Measurements from ENCODE around the gene STMN1. TPM values are rescaled to one million over a fixed set of nuclear protein-coding genes. Genes with fewer than 3 reads are reported as not detected.
"Not testable (repeated sequence)": the region's sequence is repeated elsewhere in the genome, so short reads cannot be mapped to it uniquely, and the experiment has no call there.

Gene STMN1
- total RNA-seq, 2 donors from 2014 or later = 10.9 to 14.4 TPM

DNA sequence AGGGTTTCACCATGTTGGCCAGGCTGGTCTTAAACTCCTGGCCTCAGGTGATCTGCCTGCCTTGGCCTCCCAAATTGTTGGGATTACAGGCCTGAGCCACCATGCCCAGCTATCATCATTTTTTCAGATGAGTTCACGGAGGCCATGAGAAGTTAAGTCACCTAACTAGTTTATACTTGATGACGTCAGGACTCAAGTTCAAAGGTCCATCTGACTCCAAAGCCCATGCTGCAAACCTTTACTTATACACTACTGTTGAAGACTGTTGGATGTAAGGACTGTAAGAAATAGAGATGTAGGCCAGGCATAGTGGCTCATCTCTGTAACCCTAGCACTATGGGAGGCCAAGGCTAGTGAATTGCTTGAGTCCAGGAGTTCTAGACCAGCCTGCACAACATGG, 40.8 kb upstream of the STMN1 start:
- Histone ChIP-seq H3K36me3 (no peaks in the 10 kb centered on the region), H3K4me1 (ENCODE audit: control insufficient read depth in 1 of 2, low read depth in 2 of 2) (no peaks in the 10 kb centered on the region), H3K4me3 (no peak overlapping the region), H3K9me3 (peaks cover 9% of the 10 kb centered on the region), H3K27ac (no peak overlapping the region), H3K27me3 (replicated peaks; ENCODE audit: insufficient read depth) (no peaks in the 10 kb centered on the region)
- ATAC-seq (ENCODE audit: insufficient number of reproducible peaks, low FRiP score, low read depth) (no peak), DNase-seq (ENCODE audit: low spot score) (no peak)
- TF ChIP-seq, protein P1, sequence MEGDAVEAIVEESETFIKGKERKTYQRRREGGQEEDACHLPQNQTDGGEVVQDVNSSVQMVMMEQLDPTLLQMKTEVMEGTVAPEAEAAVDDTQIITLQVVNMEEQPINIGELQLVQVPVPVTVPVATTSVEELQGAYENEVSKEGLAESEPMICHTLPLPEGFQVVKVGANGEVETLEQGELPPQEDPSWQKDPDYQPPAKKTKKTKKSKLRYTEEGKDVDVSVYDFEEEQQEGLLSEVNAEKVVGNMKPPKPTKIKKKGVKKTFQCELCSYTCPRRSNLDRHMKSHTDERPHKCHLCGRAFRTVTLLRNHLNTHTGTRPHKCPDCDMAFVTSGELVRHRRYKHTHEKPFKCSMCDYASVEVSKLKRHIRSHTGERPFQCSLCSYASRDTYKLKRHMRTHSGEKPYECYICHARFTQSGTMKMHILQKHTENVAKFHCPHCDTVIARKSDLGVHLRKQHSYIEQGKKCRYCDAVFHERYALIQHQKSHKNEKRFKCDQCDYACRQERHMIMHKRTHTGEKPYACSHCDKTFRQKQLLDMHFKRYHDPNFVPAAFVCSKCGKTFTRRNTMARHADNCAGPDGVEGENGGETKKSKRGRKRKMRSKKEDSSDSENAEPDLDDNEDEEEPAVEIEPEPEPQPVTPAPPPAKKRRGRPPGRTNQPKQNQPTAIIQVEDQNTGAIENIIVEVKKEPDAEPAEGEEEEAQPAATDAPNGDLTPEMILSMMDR (IDR thresholded peaks at IDR 0.05) = no peak

DNA sequence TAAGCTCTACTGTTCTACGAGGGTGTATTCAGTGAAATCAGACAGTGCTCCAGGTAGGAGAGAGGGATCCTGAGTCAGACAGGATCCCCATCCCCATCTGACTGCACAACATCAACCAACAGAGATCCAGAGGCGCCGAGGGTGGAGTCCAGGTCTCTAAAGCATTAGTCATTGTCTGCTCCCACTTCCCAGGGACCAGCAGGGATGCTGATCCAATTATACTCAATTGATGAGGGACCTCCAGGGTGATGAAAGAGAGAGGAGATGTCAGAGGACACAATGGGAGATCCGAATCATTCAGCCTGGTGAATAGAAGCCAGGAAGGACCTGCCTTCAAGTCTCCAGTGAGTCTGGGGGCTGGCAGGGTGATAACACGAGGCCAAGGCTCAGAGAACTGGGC, 39.5 kb upstream of the STMN1 start:
- Histone ChIP-seq H3K36me3 (no peaks in the 10 kb centered on the region), H3K9me3 (peaks cover 9% of the 10 kb centered on the region), H3K4me3 (no peak overlapping the region), H3K4me1 (ENCODE audit: control insufficient read depth in 1 of 2, low read depth in 2 of 2) (no peaks in the 10 kb centered on the region), H3K27me3 (replicated peaks; ENCODE audit: insufficient read depth) (no peaks in the 10 kb centered on the region), H3K27ac (no peak overlapping the region)
- DNase-seq (ENCODE audit: low spot score) = no peak
- TF ChIP-seq, protein P1 (IDR thresholded peaks at IDR 0.05) = no peak
- ATAC-seq (ENCODE audit: insufficient number of reproducible peaks, low FRiP score, low read depth) = no peak

DNA sequence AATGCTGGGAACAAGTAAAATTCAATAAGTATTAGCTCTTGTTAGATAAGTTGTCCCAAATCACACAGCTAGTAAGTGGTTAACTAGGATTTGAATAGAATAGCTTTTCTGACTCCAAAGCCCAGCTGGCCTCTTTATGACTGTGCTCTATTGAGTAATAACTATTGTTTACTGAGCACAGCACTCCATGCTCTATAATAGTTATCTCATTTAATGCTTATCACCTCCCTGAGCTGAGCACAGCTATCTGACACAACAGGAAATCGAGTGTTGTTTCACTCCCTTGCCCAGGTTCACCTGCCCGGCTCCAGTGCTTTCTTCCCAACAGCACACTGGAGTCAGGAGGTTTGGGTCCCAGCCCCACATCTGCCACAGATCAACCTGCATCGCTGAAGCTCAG, 38.8 kb upstream of the STMN1 start:
- H3K36me3 ChIP-seq = no peaks in the 10 kb centered on the region
- no peak for ATAC-seq (ENCODE audit: insufficient number of reproducible peaks, low FRiP score, low read depth)

DNA sequence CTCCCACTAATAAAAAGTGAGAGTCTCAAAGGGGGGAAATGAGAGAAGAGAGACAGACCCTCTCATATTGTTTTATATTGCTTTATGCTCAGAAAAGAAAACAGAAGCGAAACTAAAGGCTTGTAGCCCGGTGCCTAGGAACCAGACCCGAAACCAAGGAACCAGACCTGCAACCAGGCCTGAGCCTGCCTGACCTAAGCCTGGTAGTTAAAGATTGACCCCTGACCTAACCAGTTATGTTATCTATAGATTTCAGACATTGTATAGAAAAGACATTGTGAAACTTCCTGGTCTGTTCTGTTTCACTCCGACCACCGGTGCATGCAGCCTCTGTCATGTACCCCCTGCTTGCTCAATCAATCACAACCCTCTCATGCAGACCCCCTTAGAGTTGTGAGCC, 37.3 kb upstream of the STMN1 start:
- H3K27me3 ChIP-seq (replicated peaks; ENCODE audit: insufficient read depth); ATAC-seq (ENCODE audit: insufficient number of reproducible peaks, low FRiP score, low read depth); DNase-seq (ENCODE audit: low spot score); H3K27ac ChIP-seq; H3K4me3 ChIP-seq; H3K36me3 ChIP-seq; H3K9me3 ChIP-seq; H3K4me1 ChIP-seq (ENCODE audit: control insufficient read depth in 1 of 2, low read depth in 2 of 2): not testable (repeated sequence)

More for the DNA sequence above, 38.8 kb upstream of the STMN1 start:
- Histone ChIP-seq H3K4me1 (ENCODE audit: control insufficient read depth in 1 of 2, low read depth in 2 of 2) (no peaks in the 10 kb centered on the region), H3K4me3 (no peak overlapping the region), H3K9me3 (peaks cover 9% of the 10 kb centered on the region), H3K27ac (no peak overlapping the region), H3K27me3 (replicated peaks; ENCODE audit: insufficient read depth) (no peaks in the 10 kb centered on the region)
- TF ChIP-seq, protein P1 (IDR thresholded peaks at IDR 0.05) = no peak
- DNase-seq (ENCODE audit: low spot score) = no peak

DNA sequence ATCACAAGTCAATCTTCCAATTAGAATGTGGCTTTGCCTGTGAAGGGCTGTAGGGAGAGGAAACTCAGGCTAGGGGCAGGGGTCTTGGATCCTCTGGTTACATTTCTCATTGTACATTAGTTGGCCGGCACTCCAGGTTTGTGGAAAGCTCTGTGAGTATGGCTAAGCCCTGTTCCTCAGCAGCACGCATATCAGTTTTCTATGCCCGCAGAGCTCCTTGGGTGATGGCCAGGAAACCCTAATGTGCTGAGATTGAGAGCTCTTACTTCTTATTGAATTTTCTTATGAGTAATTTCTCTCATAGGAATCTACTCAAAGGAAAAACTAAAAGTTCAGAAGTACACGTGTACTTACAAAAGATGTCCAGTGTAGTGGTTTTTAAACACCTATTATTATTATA, 30.7 kb upstream of the STMN1 start:
- H3K4me1 ChIP-seq (ENCODE audit: control insufficient read depth in 1 of 2, low read depth in 2 of 2) = peaks cover 0 to 12% of the 10 kb centered on the region in 2 donors
- H3K27me3 ChIP-seq (replicated peaks; ENCODE audit: insufficient read depth) = no peaks in the 10 kb centered on the region
- no peak for ATAC-seq (ENCODE audit: insufficient number of reproducible peaks, low FRiP score, low read depth)
- H3K4me3 ChIP-seq = no peak overlapping the region
- no peaks in the 10 kb centered on the region for H3K9me3 ChIP-seq
- TF ChIP-seq, protein P1 (IDR thresholded peaks at IDR 0.05) = no peak
- no peak overlapping the region for H3K27ac ChIP-seq
- no peak for DNase-seq (ENCODE audit: low spot score)
- no peaks in the 10 kb centered on the region for H3K36me3 ChIP-seq
